Measurements from ENCODE around the gene CACNA1B. TPM values are rescaled to one million over a fixed set of nuclear protein-coding genes. Genes with fewer than 3 reads are reported as not detected.
A peak's percentile ranks its signal among the peaks of the same experiment; 100 is the strongest.
"Not testable (repeated sequence)": the region's sequence is repeated elsewhere in the genome, so short reads cannot be mapped to it uniquely, and the experiment has no call there.

CACNA1B gene
- total and polyA plus RNA-seq, 7 experiments from 2014 or later = 0.07 TPM; not detected in 6

DNA sequence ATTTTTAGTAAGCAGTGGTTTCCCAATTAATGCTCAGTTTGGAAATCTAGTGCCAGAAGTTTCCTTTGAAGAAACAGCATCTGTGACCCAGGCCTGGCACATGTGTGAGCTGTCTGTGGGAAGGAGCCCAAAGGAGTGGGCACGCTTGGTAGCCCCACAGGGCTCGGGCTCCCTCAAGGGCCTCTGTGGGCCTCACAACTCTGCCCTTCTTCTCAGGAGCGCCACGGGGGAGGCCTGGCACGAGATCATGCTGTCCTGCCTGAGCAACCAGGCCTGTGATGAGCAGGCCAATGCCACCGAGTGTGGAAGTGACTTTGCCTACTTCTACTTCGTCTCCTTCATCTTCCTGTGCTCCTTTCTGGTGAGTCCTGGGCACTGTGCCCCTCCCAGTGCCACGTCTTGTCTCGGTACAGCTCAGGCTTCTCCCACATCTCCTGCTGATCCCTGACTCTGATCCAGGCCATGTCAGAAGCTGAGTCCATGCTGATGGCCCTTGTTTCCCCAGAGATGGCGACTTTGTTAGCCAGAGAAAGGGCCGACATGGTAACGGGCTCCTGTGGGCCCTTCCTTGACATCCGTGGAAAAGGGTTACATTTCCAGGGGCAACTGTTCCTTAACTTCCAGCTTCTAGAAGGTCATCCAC is 200.4 kb downstream of the CACNA1B start:
- Mint-ChIP-seq H3K9me3 (peaks cover 0 to 4% (median 0%) of the 10 kb centered on the region in 11 donors), H3K4me3 (no peak overlapping the region), H3K27me3 (peaks cover 0 to 37% (median 32%) of the 10 kb centered on the region in 5 donors), H3K4me1 (no peaks in the 10 kb centered on the region), H3K27ac (no peak overlapping the region), H3K36me3 (no peaks in the 10 kb centered on the region)
- Histone ChIP-seq H3K36me3 (ENCODE audit: control insufficient read depth in 2 of 3, insufficient read depth in 3 of 3, low read length in 3 of 3) (no peaks in the 10 kb centered on the region), H3K9me3 (ENCODE audit: control insufficient read depth in 2 of 3, low read length in 3 of 3) (no peaks in the 10 kb centered on the region), H3K4me1 (ENCODE audit: control insufficient read depth in 2 of 2, insufficient read depth in 2 of 2, low read length in 2 of 2) (no peaks in the 10 kb centered on the region), H3K27ac (ENCODE audit: low read depth, low read length) (no peak overlapping the region), H3K27me3 (ENCODE audit: control insufficient read depth in 2 of 2, insufficient read depth in 2 of 2, low read length in 2 of 2) (no peaks in the 10 kb centered on the region), H3K4me3 (ENCODE audit: low read length) (no peak overlapping the region)
- ATAC-seq (no peak), DNase-seq (no peak)
- intact Hi-C loops (cut with micrococcal nuclease) = no loop called here
- CTCF ChIA-PET = no interaction called here
- POLR2A ChIA-PET = no interaction called here

GRCh38 chr9:138078846-138079245 is 201.3 kb downstream of the CACNA1B start:
- Histone ChIP-seq H3K4me1 (ENCODE audit: control insufficient read depth in 2 of 2, insufficient read depth in 2 of 2, low read length in 2 of 2) (no peaks in the 10 kb centered on the region), H3K27ac (ENCODE audit: low read depth, low read length) (no peak overlapping the region), H3K36me3 (ENCODE audit: control insufficient read depth in 2 of 3, insufficient read depth in 3 of 3, low read length in 3 of 3) (no peaks in the 10 kb centered on the region), H3K27me3 (ENCODE audit: control insufficient read depth in 2 of 2, insufficient read depth in 2 of 2, low read length in 2 of 2) (no peaks in the 10 kb centered on the region), H3K9me3 (ENCODE audit: control insufficient read depth in 2 of 3, low read length in 3 of 3) (no peaks in the 10 kb centered on the region), H3K4me3 (ENCODE audit: low read length) (no peak overlapping the region)
- intact Hi-C loops (cut with micrococcal nuclease) = no loop called here
- POLR2A ChIA-PET = no interaction called here
- H3K27ac Mint-ChIP-seq = no peak overlapping the region
- no peaks in the 10 kb centered on the region for H3K4me1 Mint-ChIP-seq
- CTCF ChIA-PET = no interaction called here
- no peak overlapping the region for H3K4me3 Mint-ChIP-seq
- H3K9me3 Mint-ChIP-seq = peaks cover 0 to 3% (median 0%) of the 10 kb centered on the region in 11 donors
- H3K36me3 Mint-ChIP-seq = no peaks in the 10 kb centered on the region
- peaks cover 0 to 37% (median 32%) of the 10 kb centered on the region in 5 donors for H3K27me3 Mint-ChIP-seq
- DNase-seq (no peak), ATAC-seq (no peak)

GRCh38 chr9:138080979-138081378 is 203.4 kb downstream of the CACNA1B start:
- Histone ChIP-seq H3K9me3 (ENCODE audit: control insufficient read depth in 2 of 3, low read length in 3 of 3) (peaks cover 0 to 10% (median 0%) of the 10 kb centered on the region in 3 experiments), H3K4me1 (ENCODE audit: control insufficient read depth in 2 of 2, insufficient read depth in 2 of 2, low read length in 2 of 2) (no peaks in the 10 kb centered on the region), H3K4me3 (ENCODE audit: low read length) (no peak overlapping the region), H3K27ac (ENCODE audit: low read depth, low read length) (no peak overlapping the region), H3K27me3 (ENCODE audit: control insufficient read depth in 2 of 2, insufficient read depth in 2 of 2, low read length in 2 of 2) (no peaks in the 10 kb centered on the region), H3K36me3 (ENCODE audit: control insufficient read depth in 2 of 3, insufficient read depth in 3 of 3, low read length in 3 of 3) (no peaks in the 10 kb centered on the region)
- Mint-ChIP-seq H3K9me3 (peaks cover 3 to 23% (median 12%) of the 10 kb centered on the region in 11 donors), H3K36me3 (peaks cover 0 to 11% (median 7%) of the 10 kb centered on the region in 5 donors), H3K27ac (no peak overlapping the region), H3K27me3 (peaks cover 0 to 37% (median 32%) of the 10 kb centered on the region in 5 donors), H3K4me3 (no peak overlapping the region), H3K4me1 (no peaks in the 10 kb centered on the region)
- DNase-seq (no peak), ATAC-seq (no peak)
- intact Hi-C loops (cut with micrococcal nuclease) = no loop called here
- ChIA-PET CTCF (no interaction called here), POLR2A (no interaction called here)

GRCh38 chr9:138082918-138083636 is 205.5 kb downstream of the CACNA1B start:
- CTCF ChIA-PET = no interaction called here
- Mint-ChIP-seq H3K27me3 (peaks cover 2 to 40% (median 24%) of the 10 kb centered on the region in 5 donors), H3K36me3 (peaks cover 0 to 12% (median 7%) of the 10 kb centered on the region in 5 donors), H3K4me1 (no peaks in the 10 kb centered on the region), H3K27ac (no peak overlapping the region), H3K4me3 (no peak overlapping the region), H3K9me3 (peaks cover 3 to 30% (median 20%) of the 10 kb centered on the region in 11 donors)
- Histone ChIP-seq H3K4me3 (ENCODE audit: low read length) (no peak overlapping the region), H3K4me1 (ENCODE audit: control insufficient read depth in 2 of 2, insufficient read depth in 2 of 2, low read length in 2 of 2) (no peaks in the 10 kb centered on the region), H3K27ac (ENCODE audit: low read depth, low read length) (no peak overlapping the region), H3K9me3 (ENCODE audit: control insufficient read depth in 2 of 3, low read length in 3 of 3) (peaks cover 0 to 15% (median 0%) of the 10 kb centered on the region in 3 experiments), H3K27me3 (ENCODE audit: control insufficient read depth in 2 of 2, insufficient read depth in 2 of 2, low read length in 2 of 2) (no peaks in the 10 kb centered on the region), H3K36me3 (ENCODE audit: control insufficient read depth in 2 of 3, insufficient read depth in 3 of 3, low read length in 3 of 3) (no peaks in the 10 kb centered on the region)
- intact Hi-C loops (cut with micrococcal nuclease) = no loop called here
- DNase-seq (peak in 2 of 9 donors; percentile 2 to 3), ATAC-seq (no peak)
- POLR2A ChIA-PET = no interaction called here

DNA sequence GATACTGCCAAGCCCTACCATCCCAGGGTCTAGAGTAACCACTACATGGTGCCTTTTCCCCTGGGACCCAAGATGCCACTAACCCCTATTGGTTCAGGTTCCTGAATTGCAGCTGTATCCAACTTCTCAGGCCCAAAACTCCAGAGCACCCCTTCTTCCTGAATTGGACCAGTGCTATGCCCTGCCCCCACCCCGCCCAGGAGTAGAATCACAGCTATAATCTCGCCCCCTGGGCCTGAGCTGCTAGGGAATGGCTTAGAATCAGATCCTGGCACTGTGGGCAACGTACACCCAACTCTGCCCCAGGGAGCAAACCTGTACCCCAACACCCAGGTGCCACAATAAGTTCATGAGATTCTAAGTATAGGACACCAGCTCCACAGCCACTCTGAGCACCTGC is 206.3 kb downstream of the CACNA1B start:
- ChIA-PET CTCF (no interaction called here), POLR2A (no interaction called here)
- Histone ChIP-seq H3K4me3 (ENCODE audit: low read length) (no peak overlapping the region), H3K9me3 (ENCODE audit: control insufficient read depth in 2 of 3, low read length in 3 of 3) (peaks cover 0 to 15% (median 0%) of the 10 kb centered on the region in 3 experiments), H3K4me1 (ENCODE audit: control insufficient read depth in 2 of 2, insufficient read depth in 2 of 2, low read length in 2 of 2) (no peaks in the 10 kb centered on the region), H3K27ac (ENCODE audit: low read depth, low read length) (no peak overlapping the region), H3K27me3 (ENCODE audit: control insufficient read depth in 2 of 2, insufficient read depth in 2 of 2, low read length in 2 of 2) (no peaks in the 10 kb centered on the region), H3K36me3 (ENCODE audit: control insufficient read depth in 2 of 3, insufficient read depth in 3 of 3, low read length in 3 of 3) (no peaks in the 10 kb centered on the region)
- Mint-ChIP-seq H3K36me3 (peaks cover 0 to 12% (median 7%) of the 10 kb centered on the region in 5 donors), H3K27me3 (peaks cover 4 to 33% (median 19%) of the 10 kb centered on the region in 5 donors), H3K9me3 (peaks cover 3 to 30% (median 20%) of the 10 kb centered on the region in 11 donors), H3K4me1 (no peaks in the 10 kb centered on the region), H3K4me3 (no peak overlapping the region), H3K27ac (no peak overlapping the region)
- DNase-seq (no peak), ATAC-seq (no peak)
- intact Hi-C loops (cut with micrococcal nuclease) = no loop called here

DNA sequence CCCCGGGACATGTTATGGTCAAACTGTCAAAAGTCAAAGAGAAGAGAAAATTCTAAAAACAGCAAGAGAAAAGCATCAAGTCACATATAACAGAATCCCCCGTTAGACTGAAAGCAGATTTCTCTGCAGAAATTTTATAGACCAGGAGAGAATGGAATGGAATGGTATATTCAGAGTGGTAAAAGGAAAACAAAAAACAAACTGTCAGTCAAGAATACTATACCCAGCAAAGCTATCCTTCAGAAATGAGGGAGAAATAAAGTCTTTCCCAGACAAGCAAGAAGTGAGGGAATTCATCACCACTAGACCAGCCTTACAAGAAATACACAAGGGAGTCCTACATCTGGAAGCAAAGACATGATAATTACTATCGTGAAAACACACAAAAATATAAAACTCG is 208.0 kb downstream of the CACNA1B start:
- no peak overlapping the region for H3K27ac ChIP-seq (ENCODE audit: low read depth, low read length)
- H3K4me3 ChIP-seq (ENCODE audit: low read length) = no peak overlapping the region
- intact Hi-C loops (cut with micrococcal nuclease) = no loop called here
- no peaks in the 10 kb centered on the region for H3K27me3 ChIP-seq (ENCODE audit: control insufficient read depth in 2 of 2, insufficient read depth in 2 of 2, low read length in 2 of 2)
- Mint-ChIP-seq H3K27ac (no peak overlapping the region), H3K9me3 (peaks cover 3 to 30% (median 20%) of the 10 kb centered on the region in 11 donors), H3K36me3 (peaks cover 0 to 12% (median 7%) of the 10 kb centered on the region in 5 donors), H3K27me3 (peaks cover 2 to 21% (median 10%) of the 10 kb centered on the region in 5 donors), H3K4me1 (no peaks in the 10 kb centered on the region), H3K4me3 (no peak overlapping the region)
- no peaks in the 10 kb centered on the region for H3K36me3 ChIP-seq (ENCODE audit: control insufficient read depth in 2 of 3, insufficient read depth in 3 of 3, low read length in 3 of 3)
- no peak for DNase-seq
- CTCF ChIA-PET = no interaction called here
- H3K4me1 ChIP-seq (ENCODE audit: control insufficient read depth in 2 of 2, insufficient read depth in 2 of 2, low read length in 2 of 2) = no peaks in the 10 kb centered on the region
- no peak for ATAC-seq
- peaks cover 0 to 15% (median 0%) of the 10 kb centered on the region in 3 experiments for H3K9me3 ChIP-seq (ENCODE audit: control insufficient read depth in 2 of 3, low read length in 3 of 3)
- POLR2A ChIA-PET = no interaction called here

GRCh38 chr9:138092057-138092456 is 214.5 kb downstream of the CACNA1B start:
- H3K4me1 Mint-ChIP-seq; H3K27me3 ChIP-seq (ENCODE audit: control insufficient read depth in 2 of 2, insufficient read depth in 2 of 2, low read length in 2 of 2); H3K4me3 ChIP-seq (ENCODE audit: low read length); DNase-seq; H3K9me3 Mint-ChIP-seq; H3K36me3 Mint-ChIP-seq; H3K9me3 ChIP-seq (ENCODE audit: control insufficient read depth in 2 of 3, low read length in 3 of 3); H3K27ac ChIP-seq (ENCODE audit: low read depth, low read length); H3K4me3 Mint-ChIP-seq; CTCF ChIA-PET; H3K4me1 ChIP-seq (ENCODE audit: control insufficient read depth in 2 of 2, insufficient read depth in 2 of 2, low read length in 2 of 2); ATAC-seq; intact Hi-C loops (cut with micrococcal nuclease); H3K27ac Mint-ChIP-seq; H3K36me3 ChIP-seq (ENCODE audit: control insufficient read depth in 2 of 3, insufficient read depth in 3 of 3, low read length in 3 of 3); POLR2A ChIA-PET: not testable (repeated sequence)
- peaks cover 0 to 15% (median 4%) of the 10 kb centered on the region in 5 donors for H3K27me3 Mint-ChIP-seq

Data from naive thymus-derived CD4-positive, alpha-beta T cell (primary cell).